ENCODE results near the gene SLC2A6. TPM values are rescaled to one million over a fixed set of nuclear protein-coding genes. Genes with fewer than 3 reads are reported as not detected.

The SLC2A6 gene
- total RNA-seq, 1 experiment from 2014 or later = 18.7 TPM

DNA sequence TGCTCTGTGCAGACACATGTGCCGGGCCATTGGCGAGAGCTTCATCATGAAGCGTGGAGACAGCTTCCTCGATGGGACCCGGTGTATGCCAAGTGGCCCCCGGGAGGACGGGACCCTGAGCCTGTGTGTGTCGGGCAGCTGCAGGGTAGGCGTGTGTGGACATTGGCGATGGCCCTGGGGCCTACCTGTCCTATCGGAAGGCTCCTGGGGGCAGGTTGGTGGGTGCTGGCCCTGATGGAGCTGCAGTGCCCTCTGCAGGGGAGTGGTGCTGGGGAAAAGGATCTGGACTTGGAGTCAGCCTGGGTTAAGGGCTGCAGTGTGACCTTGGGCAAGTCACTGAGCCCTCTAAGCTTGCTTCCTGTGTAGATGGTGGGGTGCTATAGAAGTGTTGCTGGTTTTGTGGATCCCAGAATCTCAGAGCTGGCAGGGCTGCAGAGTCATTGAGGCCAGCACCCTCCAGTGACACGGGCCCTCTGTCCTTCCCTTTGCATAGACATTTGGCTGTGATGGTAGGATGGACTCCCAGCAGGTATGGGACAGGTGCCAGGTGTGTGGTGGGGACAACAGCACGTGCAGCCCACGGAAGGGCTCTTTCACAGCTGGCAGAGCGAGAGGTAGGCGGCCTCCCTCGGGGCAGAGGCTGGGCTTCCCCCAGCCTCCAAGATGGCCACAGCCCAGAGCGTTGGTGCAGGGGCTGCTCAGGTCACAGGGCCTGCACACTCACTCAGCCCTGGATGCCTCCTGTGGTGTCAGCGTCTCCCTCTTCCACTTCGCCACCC, 41.0 kb downstream of the SLC2A6 start:
- Histone ChIP-seq H2BK15ac (ENCODE audit: low read depth, low read length) (no peak overlapping the region), H3K27ac (ENCODE audit: insufficient read length, low read depth, low read length) (no peak overlapping the region), H3T11ph (ENCODE audit: low read length) (no peak overlapping the region), H3K23me2 (ENCODE audit: insufficient read length, low read depth, low read length, poor library complexity, severe bottlenecking) (no peaks in the 10 kb centered on the region), H4K8ac (replicated peaks; ENCODE audit: insufficient read length, low read depth, low read length) (no peak overlapping the region), H2BK12ac (ENCODE audit: insufficient read length, low read depth, low read length) (no peak overlapping the region), H3K4me2 (ENCODE audit: insufficient read depth, insufficient read length, low read length) (no peak overlapping the region), H4K91ac (ENCODE audit: insufficient read length, low read depth, low read length) (no peak overlapping the region), H3K23ac (ENCODE audit: insufficient read length, low read depth, low read length) (no peak overlapping the region), H2AFZ (ENCODE audit: low read length) (no peak overlapping the region), H3K14ac (ENCODE audit: insufficient read depth, low read length) (no peak overlapping the region), H3K27me3 (ENCODE audit: insufficient read depth, low read length) (no peaks in the 10 kb centered on the region), H3K4me1 (ENCODE audit: insufficient read depth, low read length) (no peaks in the 10 kb centered on the region), H3K56ac (ENCODE audit: insufficient read length, low read depth, low read length) (no peak overlapping the region), H4K20me1 (ENCODE audit: control insufficient read depth, insufficient read depth, insufficient read length) (no peaks in the 10 kb centered on the region), H2BK120ac (ENCODE audit: low read depth, low read length, poor library complexity, severe bottlenecking) (no peak overlapping the region), H3K9ac (ENCODE audit: extremely low read depth, insufficient read length, low read length) (no peak overlapping the region), H4K5ac (ENCODE audit: insufficient read length, low read depth, low read length) (no peak overlapping the region), H3K18ac (ENCODE audit: insufficient read length, low read depth, low read length) (no peak overlapping the region), H3K4ac (ENCODE audit: low read depth, low read length) (no peak overlapping the region), H3K79me1 (ENCODE audit: insufficient read depth, low read depth, low read length, poor library complexity, severe bottlenecking) (no peaks in the 10 kb centered on the region), H2BK5ac (ENCODE audit: insufficient read length, low read length) (no peak overlapping the region), H2BK20ac (ENCODE audit: low read depth, low read length, poor library complexity, severe bottlenecking) (no peak overlapping the region), H3K9me3 (ENCODE audit: control insufficient read depth, low read depth, low read length) (no peaks in the 10 kb centered on the region), H2AK5ac (ENCODE audit: insufficient read length, low read length) (no peak overlapping the region), H3K79me2 (ENCODE audit: insufficient read depth, low read length) (no peaks in the 10 kb centered on the region; the same call in 1 of the 2 replicates)
- Mint-ChIP-seq H3K4me1 (no peaks in the 10 kb centered on the region), H3K27me3 (ENCODE audit: low read depth) (no peaks in the 10 kb centered on the region), H3K9me3 (no peaks in the 10 kb centered on the region), H3K4me3 (no peak overlapping the region), H3K27ac (peak overlapping the region in 1 of 3 experiments; percentile 92; a peak in 1 of 7 replicates), H3K36me3 (ENCODE audit: insufficient read depth in 1 of 3, low read depth in 3 of 3) (no peaks in the 10 kb centered on the region; a peak in 2 of 7 replicates)
- TF ChIP-seq, protein P1, sequence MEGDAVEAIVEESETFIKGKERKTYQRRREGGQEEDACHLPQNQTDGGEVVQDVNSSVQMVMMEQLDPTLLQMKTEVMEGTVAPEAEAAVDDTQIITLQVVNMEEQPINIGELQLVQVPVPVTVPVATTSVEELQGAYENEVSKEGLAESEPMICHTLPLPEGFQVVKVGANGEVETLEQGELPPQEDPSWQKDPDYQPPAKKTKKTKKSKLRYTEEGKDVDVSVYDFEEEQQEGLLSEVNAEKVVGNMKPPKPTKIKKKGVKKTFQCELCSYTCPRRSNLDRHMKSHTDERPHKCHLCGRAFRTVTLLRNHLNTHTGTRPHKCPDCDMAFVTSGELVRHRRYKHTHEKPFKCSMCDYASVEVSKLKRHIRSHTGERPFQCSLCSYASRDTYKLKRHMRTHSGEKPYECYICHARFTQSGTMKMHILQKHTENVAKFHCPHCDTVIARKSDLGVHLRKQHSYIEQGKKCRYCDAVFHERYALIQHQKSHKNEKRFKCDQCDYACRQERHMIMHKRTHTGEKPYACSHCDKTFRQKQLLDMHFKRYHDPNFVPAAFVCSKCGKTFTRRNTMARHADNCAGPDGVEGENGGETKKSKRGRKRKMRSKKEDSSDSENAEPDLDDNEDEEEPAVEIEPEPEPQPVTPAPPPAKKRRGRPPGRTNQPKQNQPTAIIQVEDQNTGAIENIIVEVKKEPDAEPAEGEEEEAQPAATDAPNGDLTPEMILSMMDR (conservative IDR thresholded peaks at IDR 0.05) = peak; percentile 63; the same call in 2 of the 3 replicates
- no CpG with 5 or more reads among the region's 20 CpGs for WGBS (ENCODE audit: extremely low coverage, insufficient read length, low lambda C conversion rate)
- DNase-seq = peak; percentile 67
